Measurements from ENCODE around the gene CCNI2. TPM values are rescaled to one million over a fixed set of nuclear protein-coding genes. Genes with fewer than 3 reads are reported as not detected.

Gene CCNI2
- total RNA-seq, 4 donors from 2014 or later = not detected

- DNase-seq (ENCODE audit: low spot score in 2 of 2) = no peak
- WGBS, 2 donors = 90 to 93% methylated on average over 16 to 22 of the region's 22 CpGs
Measured at GRCh38 chr5:132761321-132762240, 14.4 kb downstream of the CCNI2 start.

GRCh38 chr5:132762246-132763000 is 15.2 kb downstream of the CCNI2 start:
- Histone ChIP-seq H3K4me1 (peaks cover 0 to 24% (median 0%) of the 10 kb centered on the region in 4 donors), H3K27ac (no peak overlapping the region), H3K9me3 (no peaks in the 10 kb centered on the region), H3K4me3 (no peak overlapping the region), H3K36me3 (peaks cover 0 to 79% (median 0%) of the 10 kb centered on the region in 3 donors), H3K27me3 (no peaks in the 10 kb centered on the region)
- no peak for TF ChIP-seq EP300 (IDR thresholded peaks at IDR 0.05)
- no peak for TF ChIP-seq CTCF (IDR thresholded peaks at IDR 0.05)
- TF ChIP-seq POLR2A (IDR thresholded peaks at IDR 0.05) = no peak
- 95 to 96% methylated on average over 5 to 6 of the region's 11 CpGs for WGBS, 2 donors
- no peak for DNase-seq (ENCODE audit: low spot score in 2 of 2)

More at GRCh38 chr5:132761321-132762240, 14.4 kb downstream of the CCNI2 start:
- TF ChIP-seq CTCF (IDR thresholded peaks at IDR 0.05) (no peak), EP300 (IDR thresholded peaks at IDR 0.05) (no peak), POLR2A (IDR thresholded peaks at IDR 0.05) (no peak)
- H3K9me3 ChIP-seq = no peaks in the 10 kb centered on the region
- H3K4me1 ChIP-seq = peaks cover 0 to 16% (median 0%) of the 10 kb centered on the region in 4 donors
- H3K4me3 ChIP-seq = no peak overlapping the region
- H3K36me3 ChIP-seq = peaks cover 0 to 86% (median 0%) of the 10 kb centered on the region in 3 donors
- no peaks in the 10 kb centered on the region for H3K27me3 ChIP-seq
- H3K27ac ChIP-seq = no peak overlapping the region

- TF ChIP-seq CTCF (IDR thresholded peaks at IDR 0.05) (no peak), EP300 (IDR thresholded peaks at IDR 0.05) (no peak), POLR2A (IDR thresholded peaks at IDR 0.05) (no peak)
Measured at GRCh38 chr5:132763181-132764036, 16.2 kb downstream of the CCNI2 start.

GRCh38 chr5:132764051-132764450 is 16.8 kb downstream of the CCNI2 start:
- 93 to 96% methylated on average over 10 of the region's 10 CpGs for WGBS, 2 donors
- DNase-seq (ENCODE audit: low spot score in 2 of 2) = no peak
- H3K4me3 ChIP-seq = no peak overlapping the region
- no peaks in the 10 kb centered on the region for H3K27me3 ChIP-seq
- peaks cover 0 to 62% (median 0%) of the 10 kb centered on the region in 3 donors for H3K36me3 ChIP-seq
- no peaks in the 10 kb centered on the region for H3K9me3 ChIP-seq
- no peak overlapping the region for H3K27ac ChIP-seq
- peaks cover 0 to 40% (median 6%) of the 10 kb centered on the region in 4 donors for H3K4me1 ChIP-seq
- TF ChIP-seq CTCF (IDR thresholded peaks at IDR 0.05) = no peak
- TF ChIP-seq EP300 (IDR thresholded peaks at IDR 0.05) = no peak
- TF ChIP-seq POLR2A (IDR thresholded peaks at IDR 0.05) = no peak

More at GRCh38 chr5:132763181-132764036, 16.2 kb downstream of the CCNI2 start:
- 89% methylated on average over 17 of the region's 17 CpGs for WGBS, 2 donors
- Histone ChIP-seq H3K36me3 (peaks cover 0 to 69% (median 0%) of the 10 kb centered on the region in 3 donors), H3K4me3 (no peak overlapping the region), H3K9me3 (no peaks in the 10 kb centered on the region), H3K4me1 (peaks cover 0 to 34% (median 3%) of the 10 kb centered on the region in 4 donors), H3K27ac (no peak overlapping the region), H3K27me3 (no peaks in the 10 kb centered on the region)
- no peak for DNase-seq (ENCODE audit: low spot score in 2 of 2)

All from tibial nerve (tissue), 4 donors.